ENCODE data around the gene ZRANB3.

ZRANB3 gene

DNA sequence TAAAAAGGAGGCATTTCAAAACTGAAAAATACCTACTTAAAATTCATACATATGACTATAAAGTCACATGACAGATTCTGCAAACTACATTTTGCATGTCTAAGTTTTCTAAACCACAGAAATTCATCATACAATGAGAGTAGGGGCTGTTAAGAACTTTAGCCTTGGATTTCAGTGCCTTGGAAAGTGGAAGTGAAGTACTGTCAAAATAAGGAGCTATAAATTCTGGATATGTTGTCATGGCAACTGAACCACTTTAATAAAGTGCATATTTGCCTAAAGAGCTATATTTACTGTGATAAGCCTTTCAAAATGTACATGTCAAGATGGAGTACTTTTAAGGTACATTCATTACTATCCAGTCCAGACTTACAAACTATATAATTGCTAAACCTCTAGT is 251.8 kb downstream of the ZRANB3 start:
- CTCF ChIA-PET, result no interaction called here
- DNase-seq (ENCODE audit: extremely low spot score), result no peak
- POLR2A ChIA-PET, result no interaction called here
- no peak for TF ChIP-seq CTBP1 (IDR thresholded peaks at IDR 0.05; ENCODE audit: borderline replicate concordance)
- no peak for TF ChIP-seq HDGF (IDR thresholded peaks at IDR 0.05; ENCODE audit: borderline replicate concordance)
- TF ChIP-seq FOXK2 (IDR thresholded peaks at IDR 0.05), result no peak
- no peak for TF ChIP-seq PKNOX1 (IDR thresholded peaks at IDR 0.05)
- TF ChIP-seq TARDBP (IDR thresholded peaks at IDR 0.05), result no peak
- no peak for TF ChIP-seq ARNT (IDR thresholded peaks at IDR 0.05)
- TF ChIP-seq SP1 (IDR thresholded peaks at IDR 0.05), result no peak
- no peak for TF ChIP-seq FOXM1 (IDR thresholded peaks at IDR 0.05; ENCODE audit: borderline replicate concordance)
- TF ChIP-seq BHLHE40 (IDR thresholded peaks at IDR 0.05; ENCODE audit: borderline replicate concordance), result no peak
- no peak for TF ChIP-seq NFRKB (IDR thresholded peaks at IDR 0.05)
- TF ChIP-seq SUZ12 (IDR thresholded peaks at IDR 0.05), result no peak
- no peak for TF ChIP-seq FOXA1 (IDR thresholded peaks at IDR 0.05)
- TF ChIP-seq ELF4 (IDR thresholded peaks at IDR 0.05), result no peak
- no peak for TF ChIP-seq LEF1 (IDR thresholded peaks at IDR 0.05; ENCODE audit: borderline replicate concordance)
- no peak for TF ChIP-seq L3MBTL2 (conservative IDR thresholded peaks at IDR 0.05)
- no peak for TF ChIP-seq ZNF384 (IDR thresholded peaks at IDR 0.05)

- ChIA-PET CTCF (no interaction called here), POLR2A (no interaction called here)
- TF ChIP-seq FOXM1 (IDR thresholded peaks at IDR 0.05; ENCODE audit: borderline replicate concordance), result no peak
- TF ChIP-seq SUZ12 (IDR thresholded peaks at IDR 0.05), result no peak
- no peak for TF ChIP-seq ELF4 (IDR thresholded peaks at IDR 0.05)
- no peak for TF ChIP-seq SP1 (IDR thresholded peaks at IDR 0.05)
- TF ChIP-seq ZNF384 (IDR thresholded peaks at IDR 0.05), result no peak
- no peak for TF ChIP-seq L3MBTL2 (conservative IDR thresholded peaks at IDR 0.05)
- no peak for TF ChIP-seq BHLHE40 (IDR thresholded peaks at IDR 0.05; ENCODE audit: borderline replicate concordance)
- no peak for TF ChIP-seq LEF1 (IDR thresholded peaks at IDR 0.05; ENCODE audit: borderline replicate concordance)
- no peak for TF ChIP-seq TARDBP (IDR thresholded peaks at IDR 0.05)
- no peak for TF ChIP-seq ARNT (IDR thresholded peaks at IDR 0.05)
- no peak for DNase-seq (ENCODE audit: extremely low spot score)
Observed at GRCh38 chr2:135276525-135276924, 254.5 kb downstream of the ZRANB3 start.

GRCh38 chr2:135271006-135271405 is 260.0 kb downstream of the ZRANB3 start:
- DNase-seq (ENCODE audit: extremely low spot score), result no peak
- TF ChIP-seq CTBP1 (IDR thresholded peaks at IDR 0.05; ENCODE audit: borderline replicate concordance) (no peak), ELF4 (IDR thresholded peaks at IDR 0.05) (no peak), PKNOX1 (IDR thresholded peaks at IDR 0.05) (no peak), HDGF (IDR thresholded peaks at IDR 0.05; ENCODE audit: borderline replicate concordance) (no peak), L3MBTL2 (conservative IDR thresholded peaks at IDR 0.05) (no peak), FOXK2 (IDR thresholded peaks at IDR 0.05) (no peak), FOXA1 (IDR thresholded peaks at IDR 0.05) (no peak), NFRKB (IDR thresholded peaks at IDR 0.05) (no peak), TARDBP (IDR thresholded peaks at IDR 0.05) (no peak)
- CTCF ChIA-PET, result no interaction called here
- POLR2A ChIA-PET, result no interaction called here

DNA sequence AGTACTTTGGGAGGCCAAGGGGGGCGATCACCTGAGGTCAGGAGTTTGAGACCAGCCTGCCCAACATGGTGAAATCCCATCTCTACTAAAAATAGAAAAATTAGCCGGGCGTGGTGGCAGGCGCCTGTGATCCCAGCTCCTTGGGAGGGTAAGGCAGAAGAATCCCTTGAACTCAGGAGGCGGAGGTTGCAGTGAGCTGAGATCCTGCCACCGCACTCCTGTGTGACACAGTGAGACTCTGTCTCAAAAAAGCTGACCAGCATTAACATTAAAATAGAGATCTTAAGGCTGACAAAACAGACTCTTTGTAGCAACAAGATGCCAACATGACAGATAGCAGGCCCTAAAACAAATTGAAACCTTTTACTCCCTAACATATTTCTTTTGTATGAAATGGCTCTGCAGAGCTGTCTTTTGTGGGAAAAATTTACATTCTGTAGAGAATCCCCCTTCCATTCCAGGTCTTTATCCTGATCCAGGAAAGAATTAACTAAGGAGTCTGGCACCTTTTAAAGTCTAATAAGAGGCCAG is 265.0 kb downstream of the ZRANB3 start:
- no peak for TF ChIP-seq PKNOX1 (IDR thresholded peaks at IDR 0.05)
- TF ChIP-seq FOXM1 (IDR thresholded peaks at IDR 0.05; ENCODE audit: borderline replicate concordance), result no peak
- no peak for TF ChIP-seq BHLHE40 (IDR thresholded peaks at IDR 0.05; ENCODE audit: borderline replicate concordance)
- TF ChIP-seq SUZ12 (IDR thresholded peaks at IDR 0.05), result no peak
- TF ChIP-seq LEF1 (IDR thresholded peaks at IDR 0.05; ENCODE audit: borderline replicate concordance), result no peak
- TF ChIP-seq HDGF (IDR thresholded peaks at IDR 0.05; ENCODE audit: borderline replicate concordance), result no peak
- no peak for TF ChIP-seq L3MBTL2 (conservative IDR thresholded peaks at IDR 0.05)
- no peak for TF ChIP-seq ARNT (IDR thresholded peaks at IDR 0.05)
- no peak for TF ChIP-seq ELF4 (IDR thresholded peaks at IDR 0.05)
- no peak for TF ChIP-seq NFRKB (IDR thresholded peaks at IDR 0.05)
- TF ChIP-seq FOXA1 (IDR thresholded peaks at IDR 0.05), result no peak
- no peak for TF ChIP-seq SP1 (IDR thresholded peaks at IDR 0.05)
- TF ChIP-seq FOXK2 (IDR thresholded peaks at IDR 0.05), result no peak
- no peak for TF ChIP-seq CTBP1 (IDR thresholded peaks at IDR 0.05; ENCODE audit: borderline replicate concordance)
- no peak for TF ChIP-seq ZNF384 (IDR thresholded peaks at IDR 0.05)
- TF ChIP-seq TARDBP (IDR thresholded peaks at IDR 0.05), result no peak
- ChIA-PET CTCF (no interaction called here), POLR2A (no interaction called here)
- no peak for DNase-seq (ENCODE audit: extremely low spot score)

DNA sequence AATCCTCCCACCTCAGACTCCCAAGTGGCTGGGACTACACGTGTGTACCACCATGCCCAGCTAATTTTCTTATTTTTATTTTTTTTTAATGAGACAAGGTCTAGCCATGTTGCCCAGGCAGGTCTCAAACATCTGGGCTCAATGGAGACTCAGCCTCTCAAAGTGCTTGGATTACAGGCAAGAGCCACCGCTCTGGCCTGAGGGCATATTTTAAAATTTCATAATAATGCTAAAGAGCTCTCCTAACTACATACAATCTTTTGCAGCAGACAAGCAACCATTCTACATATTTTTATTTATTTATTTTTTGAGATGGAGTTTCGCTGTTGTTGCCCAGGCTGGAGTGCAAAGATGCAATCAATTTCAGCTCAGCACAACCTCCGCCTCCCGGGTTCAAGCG is 271.9 kb downstream of the ZRANB3 start:
- ChIA-PET POLR2A (no interaction called here), CTCF (no interaction called here)
- no peak for DNase-seq (ENCODE audit: extremely low spot score)
- no peak for TF ChIP-seq NFRKB (IDR thresholded peaks at IDR 0.05)
- no peak for TF ChIP-seq CTBP1 (IDR thresholded peaks at IDR 0.05; ENCODE audit: borderline replicate concordance)
- TF ChIP-seq FOXM1 (IDR thresholded peaks at IDR 0.05; ENCODE audit: borderline replicate concordance), result no peak
- no peak for TF ChIP-seq ARNT (IDR thresholded peaks at IDR 0.05)
- no peak for TF ChIP-seq L3MBTL2 (conservative IDR thresholded peaks at IDR 0.05)
- TF ChIP-seq SUZ12 (IDR thresholded peaks at IDR 0.05), result no peak
- TF ChIP-seq FOXA1 (IDR thresholded peaks at IDR 0.05), result no peak
- TF ChIP-seq ELF4 (IDR thresholded peaks at IDR 0.05), result no peak
- TF ChIP-seq FOXK2 (IDR thresholded peaks at IDR 0.05), result no peak
- TF ChIP-seq PKNOX1 (IDR thresholded peaks at IDR 0.05), result no peak
- TF ChIP-seq TARDBP (IDR thresholded peaks at IDR 0.05), result no peak
- no peak for TF ChIP-seq ZNF384 (IDR thresholded peaks at IDR 0.05)
- no peak for TF ChIP-seq BHLHE40 (IDR thresholded peaks at IDR 0.05; ENCODE audit: borderline replicate concordance)

Measured in HEK293T (cell line).